CD14-positive monocyte (primary cell): ENCODE data around the gene SLA2. TPM values are rescaled to one million over a fixed set of nuclear protein-coding genes. Genes with fewer than 3 reads are reported as not detected.

ENCODE experiments used
- DNase-seq, 3 donors: peaks; one replicate each; pipeline ENCODE4 v3.0.0-alpha.2; 2011 to 2022
- H2AFZ ChIP-seq: 2 replicates; pipeline ENCODE4 v1.6.0; 2012; ENCODE audit warnings: mild to moderate bottlenecking, low read depth, low read length, inconsistent platforms; ENCODE audit not compliant: insufficient read depth, poor library complexity, severe bottlenecking
- H3K27ac ChIP-seq, 2 donors: 1 replicate in 1 of 2; 2 replicates in 1 of 2; pipeline ENCODE4 v1.5.1; 2012 to 2013; ENCODE audit warnings: low read length in 2 of 2, control low read depth in 1 of 2, inconsistent platforms in 1 of 2, low read depth in 1 of 2, mild to moderate bottlenecking in 1 of 2
- H3K27me3 ChIP-seq, 2 donors: one replicate each; pipeline versions ENCODE4 v1.6.0 to v1.6.1; 2011 to 2013; ENCODE audit warnings: low read length in 2 of 2; ENCODE audit not compliant: control insufficient read depth in 2 of 2, insufficient read depth in 2 of 2
- H3K36me3 ChIP-seq, 2 donors: replicated peaks in 1 of 2; 1 replicate in 1 of 2; 2 replicates in 1 of 2; pipeline versions ENCODE4 v1.5.1 to v1.6.1; 2012 to 2013; ENCODE audit warnings: low read length in 2 of 2, control low read depth in 1 of 2, inconsistent platforms in 1 of 2, mild to moderate bottlenecking in 1 of 2; ENCODE audit not compliant: insufficient read depth in 2 of 2, control insufficient read depth in 1 of 2
- H3K4me1 ChIP-seq, 2 donors: 1 replicate in 1 of 2; 2 replicates in 1 of 2; pipeline versions ENCODE4 v1.5.1 to v1.6.1; 2012 to 2013; ENCODE audit warnings: low read length in 2 of 2, control low read depth in 1 of 2, inconsistent platforms in 1 of 2, mild to moderate bottlenecking in 1 of 2, moderate library complexity in 1 of 2; ENCODE audit not compliant: insufficient read depth in 2 of 2, control insufficient read depth in 1 of 2
- H3K4me2 ChIP-seq: replicated peaks from 2 replicates; pipeline ENCODE3; 2012; ENCODE audit warnings: low read length, moderate library complexity, mild to moderate bottlenecking; ENCODE audit not compliant: poor library complexity, severe bottlenecking; ENCODE audit errors: extremely low read depth
- H3K4me3 ChIP-seq, 3 experiments: fragments of 200-600 bp in 1 of 3; sonication (generic) in 1 of 3; replicated peaks in 1 of 3; 1 replicate in 2 of 3; 2 replicates in 1 of 3; pipeline ENCODE4 v1.5.1; 2011 to 2013; ENCODE audit warnings: low read length in 3 of 3, mild to moderate bottlenecking in 3 of 3, control low read depth in 2 of 3, low read depth in 2 of 3, inconsistent platforms in 1 of 3, moderate library complexity in 1 of 3
- H3K79me2 ChIP-seq: 2 replicates; pipeline ENCODE4 v1.6.0; 2012; ENCODE audit warnings: mild to moderate bottlenecking, control low read depth, inconsistent platforms, low read length, moderate library complexity; ENCODE audit not compliant: insufficient read depth
- H3K9ac ChIP-seq: 2 replicates; pipeline ENCODE4 v1.6.0; 2017; ENCODE audit warnings: low read length, mild to moderate bottlenecking; ENCODE audit not compliant: insufficient read depth, poor library complexity, severe bottlenecking
- H3K9me3 ChIP-seq, 2 donors: replicated peaks in 1 of 2; 1 replicate in 1 of 2; 2 replicates in 1 of 2; pipeline versions ENCODE4 v1.5.1 to v1.6.1; 2012 to 2013; ENCODE audit warnings: low read length in 2 of 2, control low read depth in 1 of 2; ENCODE audit not compliant: control insufficient read depth in 1 of 2, insufficient read depth in 1 of 2
- H4K20me1 ChIP-seq: 2 replicates; pipeline ENCODE4 v1.6.0; 2012; ENCODE audit warnings: mild to moderate bottlenecking, low read length, control low read depth, moderate library complexity; ENCODE audit not compliant: insufficient read depth
- H3K27ac Mint-ChIP-seq, 7 donors: one replicate each; pipeline ENCODE4 v1.8.0; 2020; ENCODE audit warnings: mild to moderate bottlenecking in 7 of 7, mixed read lengths in 7 of 7, moderate library complexity in 6 of 7, inconsistent platforms in 2 of 7
- H3K27me3 Mint-ChIP-seq, 3 donors: one replicate each; pipeline ENCODE4 v1.8.0; 2021 to 2022; ENCODE audit warnings: low read depth in 3 of 3, mild to moderate bottlenecking in 3 of 3, mixed read lengths in 3 of 3, moderate library complexity in 3 of 3, inconsistent platforms in 1 of 3
- H3K36me3 Mint-ChIP-seq, 2 donors: one replicate each; pipeline ENCODE4 v1.8.0; 2020; ENCODE audit warnings: mixed read lengths in 2 of 2, inconsistent platforms in 1 of 2, mild to moderate bottlenecking in 1 of 2
- H3K4me1 Mint-ChIP-seq: one replicate; pipeline ENCODE4 v1.8.0; 2020; ENCODE audit warnings: mild to moderate bottlenecking, mixed read lengths
- H3K4me3 Mint-ChIP-seq, 2 donors: one replicate each; pipeline ENCODE4 v1.8.0; 2020; ENCODE audit warnings: mild to moderate bottlenecking in 2 of 2, mixed read lengths in 2 of 2, moderate library complexity in 1 of 2
- H3K9me3 Mint-ChIP-seq, 7 donors: one replicate each; pipeline ENCODE4 v1.8.0; 2020 to 2022; ENCODE audit warnings: mixed read lengths in 7 of 7, mild to moderate bottlenecking in 6 of 7, moderate library complexity in 6 of 7, inconsistent platforms in 2 of 7
- CTCF ChIP-seq: fragments of 200-600 bp; IDR thresholded peaks from one replicate; pipeline ENCODE4 v1.8.0; 2022; ENCODE audit warnings: antibody characterized with exemption, mild to moderate bottlenecking
- WGBS: methylation state at CpG from one replicate; pipeline ENCODE4 v1.1.5; 2013; ENCODE audit warnings: missing lambda C conversion rate; ENCODE audit not compliant: insufficient coverage; 5-methylcytosine and 5-hydroxymethylcytosine counted together
- intact Hi-C, 2 donors: fragments of 100-400 bp; cut with micrococcal nuclease; formaldehyde crosslinking; loops; one replicate each; pipeline versions ENCODE4 v1.15.0 to v1.15.1; 2023
- polyA plus RNA-seq, 3 donors: library from polyadenylated mRNA; depleted of rRNA in 1 of 3; unstranded in 2 of 3; stranded (reverse) in 1 of 3; fragments of 300-500 nt in 2 of 3; fragments of >200 nt in 1 of 3; fragmentation: Illumina TruSeq in 2 of 3; gene quantifications; 1 replicate in 2 of 3; 2 replicates in 1 of 3; pipeline ENCODE4 v1.2.3, GENCODE V29; 2012 to 2021

The SLA2 gene
- polyA plus RNA-seq, 3 donors, result 0.16 to 0.19 (median 0.17) TPM

DNA sequence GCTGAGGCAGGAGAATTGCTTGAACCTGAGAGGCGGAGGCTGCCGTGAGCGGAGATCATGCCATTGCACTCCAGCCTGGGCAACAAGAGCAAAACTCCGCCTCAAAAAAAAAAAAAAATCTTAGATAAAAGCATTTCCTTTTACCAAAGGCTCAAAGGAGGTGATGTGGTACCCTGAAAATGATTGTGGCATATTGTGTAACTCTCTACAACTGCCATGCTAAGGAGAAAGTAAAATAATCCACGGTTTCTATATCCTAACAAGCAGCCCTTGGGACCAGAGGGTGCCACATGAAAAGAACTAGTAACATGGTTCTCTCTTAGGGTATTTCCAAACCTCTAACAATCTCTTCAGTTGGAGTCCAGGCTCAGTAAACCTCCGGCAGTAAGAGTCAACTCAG, 38.8 kb upstream of the SLA2 start:
- no peak for DNase-seq
- TF ChIP-seq CTCF, result no peak
- WGBS, result no CpG with 5 or more reads among the region's 6 CpGs
- H4K20me1 ChIP-seq, result no peaks in the 10 kb centered on the region
- Mint-ChIP-seq H3K27ac (no peak overlapping the region), H3K27me3 (no peaks in the 10 kb centered on the region), H3K4me3 (no peak overlapping the region), H3K9me3 (no peaks in the 10 kb centered on the region), H3K4me1 (no peaks in the 10 kb centered on the region), H3K36me3 (peaks cover 27 to 44% of the 10 kb centered on the region in 2 donors)
- peaks cover 2 to 45% of the 10 kb centered on the region in 2 donors for H3K36me3 ChIP-seq
- intact Hi-C loops, result no loop called here
- H3K27ac ChIP-seq, result no peak overlapping the region
- no peaks in the 10 kb centered on the region for H3K27me3 ChIP-seq
- H3K4me3 ChIP-seq, result no peak overlapping the region
- no peaks in the 10 kb centered on the region for H3K9me3 ChIP-seq
- no peak overlapping the region for H3K4me2 ChIP-seq
- no peaks in the 10 kb centered on the region for H3K4me1 ChIP-seq
- H3K9ac ChIP-seq, result no peak overlapping the region
- no peaks in the 10 kb centered on the region for H3K79me2 ChIP-seq
- H2AFZ ChIP-seq, result no peak overlapping the region

DNA sequence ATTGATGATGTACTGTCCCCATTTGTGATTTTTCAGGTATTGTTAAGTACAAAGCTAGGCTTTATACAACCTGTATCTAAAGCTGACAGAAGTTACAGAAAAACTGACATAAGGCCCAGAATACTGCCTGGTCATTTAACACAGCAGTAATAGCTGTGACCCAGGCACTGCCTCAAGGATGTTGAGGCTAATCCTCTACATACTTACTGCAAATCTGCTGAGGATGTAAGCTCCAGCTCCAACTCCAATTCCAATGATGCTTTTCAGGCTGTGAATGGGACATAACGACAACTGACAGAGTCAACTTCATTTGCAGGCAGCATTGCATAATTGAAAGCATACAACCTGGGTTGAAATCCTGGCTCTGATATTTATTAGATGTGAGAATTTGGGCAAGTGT, 36.3 kb upstream of the SLA2 start:
- Mint-ChIP-seq H3K9me3 (peaks cover 0 to 7% (median 1%) of the 10 kb centered on the region in 7 donors), H3K27ac (no peak overlapping the region), H3K27me3 (no peaks in the 10 kb centered on the region), H3K4me1 (no peaks in the 10 kb centered on the region), H3K36me3 (peaks cover 36 to 55% of the 10 kb centered on the region in 2 donors), H3K4me3 (no peak overlapping the region)
- Histone ChIP-seq H3K9ac (no peak overlapping the region), H3K9me3 (peaks cover 0 to 4% of the 10 kb centered on the region in 2 donors), H3K36me3 (peaks cover 2 to 42% of the 10 kb centered on the region in 2 donors), H3K27ac (no peak overlapping the region), H3K27me3 (no peaks in the 10 kb centered on the region), H3K4me2 (no peak overlapping the region), H3K4me1 (no peaks in the 10 kb centered on the region), H3K4me3 (no peak overlapping the region), H3K79me2 (no peaks in the 10 kb centered on the region), H2AFZ (no peak overlapping the region), H4K20me1 (no peaks in the 10 kb centered on the region)
- no peak for TF ChIP-seq CTCF
- WGBS, result no CpG with 5 or more reads among the region's 1 CpG
- no peak for DNase-seq
- intact Hi-C loops, result no loop called here
